GM10266 (cell line): ENCODE results near the gene EIF3F.
A peak's percentile ranks its signal among the peaks of the same experiment; 100 is the strongest.

Experiments
- DNase-seq: peaks from one replicate; pipeline ENCODE4 v3.0.0; 2012; ENCODE audit errors: extremely low spot score
- CTCF ChIP-seq: IDR thresholded peaks from 2 replicates; pipeline ENCODE4 v1.5.1; 2012; ENCODE audit warnings: mild to moderate bottlenecking, low read depth; ENCODE audit not compliant: control insufficient read depth, insufficient read depth; ENCODE audit errors: missing control alignments

Gene EIF3F

GRCh38 chr11:8016440-8016839, 29.3 kb downstream of the EIF3F start:
- no peak for TF ChIP-seq CTCF
- DNase-seq, result no peak

GRCh38 chr11:8017071-8017470, 29.9 kb downstream of the EIF3F start:
- no peak for TF ChIP-seq CTCF

GRCh38 chr11:8017894-8018483, 30.9 kb downstream of the EIF3F start:
- no peak for TF ChIP-seq CTCF
- no peak for DNase-seq

More at GRCh38 chr11:8017071-8017470, 29.9 kb downstream of the EIF3F start:
- DNase-seq, result no peak

GRCh38 chr11:8018484-8019313, 31.6 kb downstream of the EIF3F start:
- DNase-seq, result peak; percentile 76
- no peak for TF ChIP-seq CTCF

- no peak for TF ChIP-seq CTCF
- DNase-seq, result peak; percentile 62
Measured at GRCh38 chr11:8019314-8020243, 32.4 kb downstream of the EIF3F start.

GRCh38 chr11:8020244-8020597, 33.1 kb downstream of the EIF3F start:
- peak; percentile 46 for DNase-seq

More at GRCh38 chr11:8020244-8020597, 33.1 kb downstream of the EIF3F start:
- no peak for TF ChIP-seq CTCF
